Activated CD8-positive, alpha-beta memory T cell treated with anti-CD3 and anti-CD28 coated beads, Interleukin-2, amount 50 U/mL, for 4 hours (primary cell): ENCODE data around the gene ANP32E.
"Not testable (repeated sequence)": the region's sequence is repeated elsewhere in the genome, so short reads cannot be mapped to it uniquely, and the experiment has no call there.

Experiments
- DNase-seq: peaks from one replicate; pipeline ENCODE4 v3.0.0-alpha.2; 2020

ANP32E gene

DNA sequence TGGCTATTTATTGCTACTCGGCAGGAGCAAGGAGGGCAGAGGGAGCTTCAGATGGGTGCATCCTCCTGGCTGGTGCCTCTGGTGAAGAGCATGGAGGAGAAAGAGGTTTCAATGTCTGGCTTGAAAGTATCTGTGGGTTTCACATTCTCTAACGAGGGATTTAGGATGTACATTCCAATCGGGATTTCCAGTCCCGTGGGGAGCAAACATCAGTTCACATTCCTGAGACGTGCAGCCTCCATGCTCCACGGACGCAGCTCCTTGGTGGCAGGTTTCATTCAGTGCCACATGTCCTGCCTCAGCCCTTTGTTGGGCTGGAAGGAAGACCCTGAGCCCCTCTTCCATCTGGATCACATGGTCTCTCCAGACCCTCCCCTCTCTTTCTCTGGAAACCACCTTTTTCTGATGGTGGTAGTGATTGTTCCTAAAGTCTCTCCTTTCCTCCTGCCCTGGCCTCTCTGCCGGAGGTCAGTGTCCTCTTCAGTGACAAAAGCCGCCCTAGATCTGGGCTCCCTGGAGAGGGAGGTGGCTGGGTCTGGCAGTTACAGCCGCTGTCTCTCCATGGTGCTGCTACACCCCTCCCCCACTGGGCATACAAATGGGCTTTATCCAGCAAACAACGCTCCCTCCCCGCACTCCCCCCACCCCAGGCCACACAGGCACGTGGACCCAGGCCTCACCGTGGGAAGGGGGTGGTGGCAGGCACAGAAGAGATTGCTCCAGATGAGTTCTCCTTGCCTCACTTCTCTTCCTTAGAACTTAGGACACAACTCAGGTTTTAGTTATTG, 20.8 kb upstream of the ANP32E start:
- DNase-seq = no peak

DNA sequence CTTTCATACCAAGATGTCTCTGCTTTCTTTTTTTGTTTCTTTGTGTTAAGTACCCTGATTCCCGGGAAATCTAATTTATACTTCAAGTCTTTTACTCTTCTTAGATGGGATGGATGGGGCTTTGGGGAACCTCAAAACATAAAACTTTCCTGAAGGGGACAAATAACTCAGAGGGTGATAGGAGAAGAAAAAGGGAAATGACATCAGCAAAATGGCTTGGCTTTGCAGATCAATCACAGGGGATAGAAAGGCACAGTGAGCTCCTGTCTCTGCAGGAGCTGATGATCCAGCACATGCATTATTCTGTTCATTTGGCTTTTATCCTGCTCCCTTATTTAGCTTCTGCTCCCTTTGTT, 20.3 kb upstream of the ANP32E start:
- no peak for DNase-seq

DNA sequence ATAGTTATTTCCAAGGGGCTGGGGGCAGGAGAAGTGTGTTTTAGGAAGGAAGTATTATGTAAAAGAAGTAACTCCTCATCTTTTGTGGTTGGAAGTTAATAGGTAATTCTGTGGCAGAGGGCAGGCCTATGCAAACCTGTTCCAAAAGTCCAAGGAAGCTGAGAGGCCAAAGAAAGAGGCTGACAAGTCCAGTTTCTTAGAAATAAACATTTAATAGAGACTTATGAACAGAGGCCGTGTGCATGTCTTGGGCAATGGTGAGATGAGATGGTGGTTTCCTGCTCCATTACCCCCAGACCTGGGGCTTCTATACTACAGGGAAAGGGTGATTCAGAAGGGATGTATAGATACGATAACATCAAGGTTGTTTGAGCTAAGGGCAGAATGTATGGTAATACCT, 14.0 kb upstream of the ANP32E start:
- no peak for DNase-seq

DNA sequence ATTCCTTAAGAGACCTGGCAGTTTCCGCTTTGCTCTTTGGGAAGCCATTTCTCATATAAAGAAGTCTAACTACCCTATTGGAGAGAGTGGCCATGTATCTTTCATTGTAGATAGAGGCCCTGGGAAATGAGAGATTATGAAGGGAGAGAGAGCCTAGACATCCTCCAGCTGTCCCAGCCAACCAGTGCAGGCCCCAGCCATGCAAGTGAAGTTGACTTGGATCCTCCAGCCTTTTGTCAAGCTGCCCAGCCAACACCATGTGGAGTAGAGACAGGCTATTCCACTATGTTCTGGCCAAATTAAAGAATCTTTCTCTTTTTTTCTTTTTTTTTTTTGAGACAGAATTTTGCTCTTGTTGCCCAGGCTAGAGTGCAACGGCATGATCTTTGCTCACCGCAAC, 7.1 kb upstream of the ANP32E start:
- no peak for DNase-seq

DNA sequence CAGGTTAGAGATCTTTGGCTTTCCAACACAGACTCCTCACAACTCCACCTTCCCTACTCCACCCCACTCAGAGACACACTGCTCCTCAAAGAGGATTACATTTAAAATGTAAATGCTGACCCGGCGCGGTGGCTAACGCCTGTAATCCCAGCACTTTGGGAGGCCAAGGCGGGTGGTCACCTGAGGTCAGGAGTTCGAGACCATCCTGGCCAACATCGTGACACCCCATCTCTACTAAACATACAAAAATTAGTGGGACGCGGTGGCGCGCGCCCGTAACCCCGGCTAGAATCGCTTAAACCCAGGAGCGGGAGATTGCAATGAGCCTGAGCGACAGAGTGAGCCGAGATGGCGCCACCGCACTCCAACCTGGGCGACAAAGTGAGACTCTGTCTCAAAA, 1.8 kb upstream of the ANP32E start:
- DNase-seq = no peak

DNA sequence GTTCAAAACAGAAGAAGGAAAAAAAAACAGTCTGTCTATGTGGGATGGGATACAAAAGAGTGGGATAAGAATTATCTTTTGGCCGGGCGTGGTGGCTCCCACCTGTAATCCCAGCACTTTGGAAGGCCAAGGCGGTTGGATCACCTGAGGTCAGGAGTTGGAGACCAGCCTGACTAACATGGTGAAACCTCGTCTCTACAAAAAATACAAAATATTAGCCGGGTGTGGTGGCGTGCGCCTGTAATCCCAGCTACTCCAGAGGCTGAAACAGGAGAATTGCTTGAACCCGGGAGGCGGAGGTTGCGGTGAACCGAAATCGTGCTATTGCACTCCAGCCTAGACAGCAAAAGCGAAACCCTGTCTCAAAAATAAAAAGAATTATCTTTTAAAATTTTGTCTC, 1.3 kb upstream of the ANP32E start:
- not testable (repeated sequence) for DNase-seq

DNA sequence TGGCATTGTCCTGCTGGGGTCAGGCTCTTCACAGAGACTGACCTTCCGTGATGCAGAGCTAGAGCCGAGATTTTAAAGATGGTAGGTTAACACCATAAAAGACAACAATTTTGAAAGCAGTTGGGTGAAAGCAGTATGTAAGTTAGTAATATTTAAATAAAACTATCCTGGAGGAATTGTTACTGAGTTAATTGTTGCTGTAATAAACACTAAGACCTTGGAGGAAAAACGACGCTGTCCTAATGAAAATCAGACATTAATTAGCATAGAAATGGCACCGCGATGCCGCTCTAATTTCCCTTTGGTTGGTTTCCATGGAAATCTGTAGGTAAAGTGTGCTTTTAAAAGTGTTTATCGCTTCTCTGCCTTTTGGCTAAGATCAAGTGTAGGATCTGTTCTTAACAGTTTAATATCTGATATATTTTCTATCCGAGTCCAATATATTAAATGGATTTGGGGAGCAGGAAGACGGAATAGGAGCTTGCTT, 745 bp upstream of the ANP32E start:
- no peak for DNase-seq

DNA sequence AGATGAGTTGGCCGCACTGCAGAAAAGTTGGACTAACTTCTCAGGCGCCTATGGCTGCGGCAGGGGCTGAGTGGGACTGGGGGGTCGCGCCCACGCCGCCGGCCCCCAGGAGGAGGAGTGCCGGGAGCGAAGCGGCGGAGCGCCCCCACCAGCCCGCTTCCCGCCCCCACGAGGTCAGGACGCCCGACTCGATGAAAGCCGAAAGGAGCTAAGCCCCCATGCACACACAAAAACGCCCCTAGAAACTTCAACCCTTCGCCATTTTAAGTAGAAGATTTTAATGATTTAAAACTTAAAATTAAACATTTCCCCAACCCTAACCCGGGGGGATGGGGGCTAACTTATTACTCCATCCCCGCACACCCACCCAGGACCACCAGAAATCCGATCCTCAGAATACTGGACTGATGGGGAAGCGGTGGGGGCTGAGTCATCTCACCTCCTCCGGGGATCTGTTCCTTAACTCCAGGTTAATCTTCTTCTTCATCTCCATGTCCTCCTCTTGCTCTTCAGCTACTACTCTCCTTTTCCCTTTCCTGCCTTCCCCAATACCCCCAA, 539 bp downstream of the ANP32E start:
- peak; percentile 45 for DNase-seq

DNA sequence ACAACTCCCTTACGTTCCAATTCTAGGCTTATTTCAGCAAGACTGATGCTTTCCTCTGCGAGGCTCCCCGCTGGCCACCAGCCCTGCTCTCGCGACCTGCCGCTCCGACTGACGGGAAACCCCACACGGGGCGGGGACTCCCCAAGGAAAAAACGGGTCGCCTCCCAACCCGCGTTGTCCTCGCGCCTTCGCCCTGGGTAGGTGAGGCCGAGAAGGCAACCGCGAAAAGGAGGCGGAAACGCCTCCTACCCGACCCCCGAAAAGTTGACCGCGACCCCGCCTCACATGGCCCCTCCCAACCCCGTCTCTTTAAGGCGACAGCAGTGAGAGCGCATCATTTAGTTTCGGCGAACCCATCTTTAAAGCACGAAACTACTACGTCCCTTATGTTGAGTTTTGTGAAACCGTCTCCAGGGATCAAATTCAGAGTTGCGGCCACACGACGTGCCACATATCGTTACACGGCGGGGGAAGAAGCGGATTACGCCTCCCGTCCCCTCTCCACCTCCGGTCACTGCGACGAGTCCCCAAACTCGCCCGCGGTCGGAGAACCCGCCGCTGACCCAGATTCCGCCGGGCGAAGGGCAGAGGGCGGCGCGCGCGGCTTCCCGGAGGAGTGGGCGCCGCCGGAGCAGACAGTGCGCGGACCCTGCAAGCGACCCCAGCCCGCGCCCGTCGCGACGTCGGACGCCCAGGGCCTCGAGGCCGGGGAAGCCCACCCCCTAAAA, 1.2 kb downstream of the ANP32E start:
- DNase-seq = peak; percentile 87

DNA sequence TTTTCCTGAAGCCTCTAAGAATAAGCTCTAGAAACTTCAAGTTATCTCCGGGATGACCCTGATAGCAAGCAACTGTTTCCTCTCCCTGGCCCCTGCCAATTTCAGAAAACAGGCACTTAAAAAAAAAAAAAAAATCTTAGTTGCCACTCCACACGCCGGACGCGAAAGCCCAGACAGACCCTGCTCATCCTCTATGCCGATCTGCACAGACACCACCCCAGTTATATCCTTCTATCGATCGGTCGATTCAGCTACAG, 1.7 kb downstream of the ANP32E start:
- no peak for DNase-seq

DNA sequence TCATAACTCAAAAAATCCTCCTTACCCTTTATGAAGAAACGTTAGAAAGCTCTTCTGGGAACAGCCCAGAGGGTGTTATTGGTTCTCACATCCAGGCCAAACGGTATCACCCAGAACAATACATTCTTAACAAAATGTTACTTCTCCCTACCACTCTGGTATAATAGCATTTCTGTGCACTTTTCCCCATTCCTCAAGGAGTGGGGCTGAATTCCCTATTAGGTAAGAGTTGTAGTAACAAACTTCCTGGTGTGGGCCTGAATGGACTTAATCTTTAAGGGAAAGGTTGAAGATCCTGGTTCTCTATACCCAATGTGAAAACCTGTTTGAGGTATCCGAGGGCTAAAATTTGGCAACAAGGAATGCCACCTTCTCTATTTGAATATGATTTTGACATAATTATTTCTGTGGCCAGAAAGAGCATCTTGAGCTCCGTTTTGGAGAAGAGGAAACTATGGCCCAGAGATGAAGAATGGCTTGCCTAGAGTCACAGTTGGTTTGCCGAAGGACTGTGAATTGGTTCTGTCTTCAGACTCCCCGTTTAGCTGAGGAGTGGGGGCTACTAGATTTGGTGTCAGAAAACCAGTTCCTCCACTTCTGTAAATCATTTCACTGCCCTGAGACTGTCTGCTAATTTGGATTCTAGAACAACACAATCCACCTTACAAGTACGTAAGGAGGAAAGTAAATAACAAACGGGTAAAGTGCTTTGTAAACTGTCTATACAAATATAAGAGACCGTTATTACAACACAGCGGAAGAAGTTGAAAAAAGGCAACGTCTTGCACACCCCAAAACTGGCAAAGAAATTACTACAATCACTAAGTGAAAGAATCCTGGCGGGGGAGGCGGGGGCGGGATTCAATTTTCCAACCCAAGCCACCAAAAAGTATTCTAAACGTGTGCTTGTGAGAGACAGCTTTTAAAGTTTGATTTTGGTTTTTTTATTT, 2.3 kb downstream of the ANP32E start:
- DNase-seq = peak; percentile 62

DNA sequence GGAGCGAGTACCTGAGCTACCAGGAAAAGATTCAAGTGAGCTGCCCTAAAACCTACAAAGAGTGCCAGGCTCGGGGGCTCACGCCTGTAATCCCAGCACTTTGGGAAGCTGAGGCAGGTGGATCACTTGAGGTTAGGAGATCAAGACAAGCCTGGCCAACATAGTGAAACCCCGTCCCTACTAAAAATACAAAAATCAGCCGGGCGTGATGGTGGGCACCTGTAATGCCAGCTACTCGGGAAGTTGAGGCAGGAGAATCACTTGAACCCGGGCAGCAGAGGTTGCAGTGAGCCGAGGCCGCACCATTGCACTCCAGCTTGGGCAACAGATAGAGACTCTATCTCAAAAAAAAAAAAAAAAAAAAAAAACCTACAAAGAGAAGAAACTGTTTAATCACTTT, 3.0 kb downstream of the ANP32E start:
- DNase-seq = not testable (repeated sequence)

DNA sequence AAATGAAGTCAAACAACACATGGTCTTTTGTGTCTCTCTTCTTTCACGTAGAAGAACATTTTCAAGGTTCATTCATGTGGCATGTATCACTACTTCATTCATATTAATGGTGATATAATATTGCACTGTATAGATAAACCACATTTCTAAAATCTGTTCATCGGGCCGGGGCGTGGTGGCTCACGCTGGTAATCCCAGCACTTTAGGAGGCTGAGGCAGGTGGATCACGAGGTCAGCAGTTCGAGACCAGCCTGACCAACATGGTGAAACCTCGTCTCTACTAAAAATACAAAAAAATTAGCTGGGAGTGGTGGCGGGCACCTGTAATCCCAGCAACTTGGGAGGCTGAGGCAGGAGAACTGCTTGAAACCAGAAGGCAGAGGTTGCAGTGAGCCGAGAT, 7.7 kb downstream of the ANP32E start:
- not testable (repeated sequence) for DNase-seq

DNA sequence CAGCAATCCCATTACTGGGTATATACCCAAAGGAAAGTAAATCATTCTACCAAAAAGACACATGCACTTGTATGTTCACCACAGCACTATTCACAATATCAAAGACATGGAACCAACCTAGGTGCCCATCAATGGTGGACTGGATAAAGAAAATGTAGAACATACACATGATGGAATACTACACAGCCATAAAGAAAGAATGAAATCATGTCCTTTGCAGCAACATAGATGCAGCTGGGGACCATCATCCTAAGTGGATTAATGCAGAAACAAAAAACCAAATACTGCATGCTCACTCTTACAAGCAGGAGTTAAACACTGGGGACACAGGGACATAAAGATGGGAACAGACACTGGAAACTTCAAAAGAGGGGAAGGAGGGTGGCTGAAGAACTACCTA, 8.7 kb downstream of the ANP32E start:
- no peak for DNase-seq

DNA sequence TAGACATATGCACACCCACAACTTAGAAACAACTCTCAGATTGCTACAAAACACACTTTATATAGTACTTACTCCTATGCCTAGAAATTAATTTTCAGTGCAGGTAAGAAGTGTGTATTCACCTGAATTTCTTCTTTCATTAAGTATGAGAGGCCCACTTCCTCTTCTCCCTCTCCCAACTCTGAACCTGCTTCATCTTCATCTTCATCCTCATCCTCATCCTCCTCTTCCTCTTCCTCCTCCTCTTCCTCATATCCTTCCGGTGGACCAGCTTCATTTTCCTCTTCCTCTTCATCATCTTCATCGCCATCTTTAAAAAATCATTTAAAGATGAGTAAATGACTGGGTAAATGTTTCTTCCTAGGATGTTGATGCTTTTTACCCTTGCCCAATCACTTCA, 9.4 kb downstream of the ANP32E start:
- no peak for DNase-seq

DNA sequence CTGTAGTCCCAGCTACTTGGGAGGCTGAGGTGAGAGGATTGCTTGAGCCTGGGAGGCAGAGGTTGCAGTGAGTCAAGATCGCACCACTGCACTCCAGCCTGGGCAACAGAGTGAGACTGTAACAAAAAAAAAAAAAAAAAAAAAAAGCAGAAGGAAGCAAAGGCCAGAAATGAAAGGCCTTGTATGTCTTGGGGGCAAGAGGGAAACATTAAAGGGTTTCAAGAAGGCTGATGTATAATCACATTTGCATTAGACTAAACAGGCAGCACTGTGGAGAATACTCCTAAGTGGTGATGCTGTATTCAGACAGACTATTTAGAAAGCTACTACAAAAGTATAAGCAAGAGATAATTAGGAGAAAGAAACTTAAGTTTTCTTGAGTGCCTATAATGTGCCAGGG, 10.4 kb downstream of the ANP32E start:
- DNase-seq = no peak

DNA sequence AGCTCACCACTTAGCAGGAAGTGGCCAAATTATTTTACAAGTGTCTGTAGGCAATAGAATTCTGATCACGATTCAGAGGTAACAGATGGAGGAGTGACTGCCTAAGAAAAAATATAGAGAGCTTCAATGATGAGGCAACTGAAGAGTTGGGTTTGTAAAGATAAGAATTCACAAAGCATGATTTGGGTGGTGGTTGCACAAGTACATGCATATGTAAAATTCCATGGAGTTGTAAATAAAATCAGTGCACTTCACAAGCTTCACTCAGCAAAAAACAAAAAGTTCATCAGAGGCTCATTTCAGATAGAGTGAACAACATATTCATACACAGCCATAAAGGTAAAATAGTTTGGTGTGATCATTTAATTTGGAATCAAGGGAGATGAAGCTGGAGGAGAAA, 10.9 kb downstream of the ANP32E start:
- no peak for DNase-seq

DNA sequence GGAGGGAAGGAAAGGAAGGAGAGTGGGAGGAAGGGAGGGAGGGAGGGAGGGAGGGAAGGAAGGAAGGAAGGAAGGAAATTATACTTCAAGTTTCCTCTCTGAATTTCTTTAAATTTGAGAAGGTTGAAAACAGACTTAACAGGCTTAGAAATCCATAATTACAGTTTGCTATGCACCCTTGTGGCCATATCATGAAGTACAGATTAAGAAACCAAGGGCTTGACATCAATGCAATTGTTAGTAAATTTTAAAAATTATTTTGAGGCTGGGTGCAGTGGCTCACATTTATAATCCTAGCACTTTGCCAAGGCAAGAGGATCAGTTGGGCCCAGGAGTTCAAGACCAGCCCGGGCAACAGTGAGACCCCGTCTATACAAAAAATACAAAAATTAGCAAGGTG, 14.4 kb downstream of the ANP32E start:
- DNase-seq = no peak

DNA sequence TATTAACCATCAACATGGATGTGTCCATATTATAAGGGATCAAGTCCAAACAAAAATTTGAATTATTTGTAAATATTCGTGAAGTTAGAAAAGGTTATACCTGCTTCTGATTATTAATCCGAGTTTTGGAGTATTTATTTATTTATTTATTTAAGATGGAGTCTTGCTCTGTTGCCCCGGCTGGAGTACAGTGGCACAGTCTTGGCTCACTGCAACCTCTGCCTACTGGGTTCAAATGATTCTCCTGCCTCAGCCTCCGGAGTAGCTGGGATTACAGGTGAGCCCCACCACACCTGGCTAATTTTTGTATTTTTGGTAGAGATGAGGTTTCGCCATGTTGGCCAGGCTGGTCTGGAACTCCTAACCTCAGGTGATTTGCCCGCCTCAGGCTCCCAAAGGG, 20.1 kb downstream of the ANP32E start:
- not testable (repeated sequence) for DNase-seq

DNA sequence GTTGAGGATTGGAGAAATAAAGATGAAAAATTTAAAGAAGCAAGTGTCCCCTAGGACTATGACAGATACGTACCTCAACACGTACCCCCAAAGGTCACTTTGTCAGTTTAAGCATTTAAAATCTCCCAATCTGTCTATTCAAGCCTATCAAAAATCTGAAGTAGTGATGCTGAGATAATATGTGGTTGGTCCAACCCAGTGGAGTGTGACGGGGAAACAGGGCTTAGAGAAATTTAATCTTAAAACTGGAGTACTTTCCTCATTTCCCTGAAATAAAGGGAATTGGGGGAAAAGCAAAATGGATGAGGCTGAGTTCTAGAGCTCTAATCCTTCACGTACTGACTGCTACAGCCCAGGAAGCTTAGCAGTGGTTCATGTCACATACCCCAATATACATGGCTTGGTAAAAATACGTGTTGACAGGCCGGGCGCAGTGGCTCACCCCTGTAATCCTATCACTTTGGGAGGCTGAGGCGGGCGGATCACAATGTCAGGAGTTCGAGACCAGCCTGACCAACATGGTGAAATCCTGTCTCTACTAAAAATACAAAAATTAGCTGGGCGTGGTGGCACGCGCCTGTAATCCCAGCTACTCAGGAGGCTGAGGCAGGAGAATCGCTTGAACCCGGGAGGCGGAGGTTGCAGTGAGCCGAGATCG, 21.7 kb downstream of the ANP32E start:
- not testable (repeated sequence) for DNase-seq

DNA sequence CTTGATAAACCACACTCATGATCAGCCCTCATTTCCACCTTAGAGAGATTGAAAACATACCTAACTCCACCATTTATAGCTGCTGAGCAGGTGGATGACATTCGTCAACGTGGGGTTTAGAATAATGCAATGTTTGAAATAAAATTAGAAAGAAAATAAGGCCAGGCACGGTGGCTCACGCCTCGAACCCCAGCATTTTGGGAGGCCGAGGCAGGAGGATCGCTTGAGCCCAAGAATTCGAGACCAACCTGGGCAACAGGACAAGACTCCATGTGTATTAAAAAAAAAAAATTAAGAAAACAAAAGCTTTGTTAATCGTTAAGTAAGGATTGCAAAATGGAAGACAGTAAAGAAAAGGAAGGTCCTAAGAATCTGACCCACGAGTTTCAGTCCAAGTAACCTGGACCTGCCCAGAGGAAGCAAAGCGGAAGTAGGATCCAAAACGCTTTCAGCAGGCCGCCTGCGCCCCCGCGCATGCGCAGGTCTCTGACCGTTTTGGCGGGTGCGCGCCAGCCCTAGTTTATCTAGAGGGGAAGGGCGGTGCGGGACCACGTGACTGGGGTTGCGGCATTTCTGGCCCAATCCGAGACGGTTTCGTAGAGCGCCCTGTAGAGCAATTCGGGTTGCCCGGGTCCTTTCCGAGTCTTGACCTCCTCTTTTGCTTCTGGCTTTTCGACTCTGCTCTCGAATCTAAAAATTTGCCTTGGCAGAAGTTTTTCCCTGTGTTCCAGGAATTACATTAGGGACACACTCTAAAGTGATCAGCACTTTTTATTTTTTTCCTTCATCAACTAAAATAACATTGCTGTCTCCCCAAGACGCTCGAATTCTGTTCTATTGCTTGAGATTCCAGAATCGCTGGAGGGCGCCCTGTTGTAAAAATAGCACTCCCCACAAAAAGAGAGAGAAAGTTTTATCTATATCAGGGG, 22.5 kb downstream of the ANP32E start:
- DNase-seq = peak; percentile 88

DNA sequence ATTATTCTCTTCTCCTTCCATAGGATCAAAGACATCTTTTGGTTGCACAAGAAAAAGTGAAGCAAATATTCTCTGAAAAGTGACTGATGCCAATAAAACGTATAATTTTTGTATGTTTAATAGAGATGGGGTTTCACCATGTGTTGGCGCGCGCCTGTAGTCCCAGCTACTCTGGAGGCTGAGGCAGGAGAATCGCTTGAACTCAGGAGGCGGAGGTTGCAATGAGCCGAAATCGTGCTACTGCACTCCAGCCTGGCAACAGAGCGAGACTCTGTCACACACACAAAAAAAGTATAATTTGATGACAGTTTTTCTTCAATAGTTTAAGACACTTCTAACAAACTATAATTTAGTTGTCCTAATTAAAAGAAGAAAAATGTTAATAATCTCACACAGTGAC, 23.8 kb downstream of the ANP32E start:
- no peak for DNase-seq
